Stimulated activated CD4-positive, alpha-beta T cell treated with anti-CD3 and anti-CD28 coated beads, Interleukin-15, amount 100 ng/mL, for 1 hour (primary cell): ENCODE results near the gene FCN2.
"Not testable (repeated sequence)": the region's sequence is repeated elsewhere in the genome, so short reads cannot be mapped to it uniquely, and the experiment has no call there.

Experiments
- DNase-seq, 2 donors: peaks; one replicate each; pipeline ENCODE4 v3.0.0-alpha.2; 2020; ENCODE audit warnings: low read depth in 1 of 2, low spot score in 1 of 2

The FCN2 gene

GRCh38 chr9:134847138-134847537 lies 33.5 kb upstream of the FCN2 start:
- no peak for DNase-seq

- DNase-seq = no peak
These were observed 32.7 kb upstream of the FCN2 start for GRCh38 chr9:134847752-134848432.

GRCh38 chr9:134848504-134848903 lies 32.1 kb upstream of the FCN2 start:
- DNase-seq = no peak

- DNase-seq = no peak
These were observed 30.0 kb upstream of the FCN2 start for GRCh38 chr9:134850611-134851010.

- no peak for DNase-seq
These were observed 29.6 kb upstream of the FCN2 start for GRCh38 chr9:134851020-134851419.

- DNase-seq = no peak
These were observed 27.5 kb upstream of the FCN2 start for GRCh38 chr9:134852906-134853654.

- DNase-seq = no peak
These were observed 26.7 kb upstream of the FCN2 start for GRCh38 chr9:134853893-134854292.

GRCh38 chr9:134854541-134854981 lies 26.0 kb upstream of the FCN2 start:
- DNase-seq = no peak

GRCh38 chr9:134855231-134855899 lies 25.2 kb upstream of the FCN2 start:
- DNase-seq = no peak

DNA sequence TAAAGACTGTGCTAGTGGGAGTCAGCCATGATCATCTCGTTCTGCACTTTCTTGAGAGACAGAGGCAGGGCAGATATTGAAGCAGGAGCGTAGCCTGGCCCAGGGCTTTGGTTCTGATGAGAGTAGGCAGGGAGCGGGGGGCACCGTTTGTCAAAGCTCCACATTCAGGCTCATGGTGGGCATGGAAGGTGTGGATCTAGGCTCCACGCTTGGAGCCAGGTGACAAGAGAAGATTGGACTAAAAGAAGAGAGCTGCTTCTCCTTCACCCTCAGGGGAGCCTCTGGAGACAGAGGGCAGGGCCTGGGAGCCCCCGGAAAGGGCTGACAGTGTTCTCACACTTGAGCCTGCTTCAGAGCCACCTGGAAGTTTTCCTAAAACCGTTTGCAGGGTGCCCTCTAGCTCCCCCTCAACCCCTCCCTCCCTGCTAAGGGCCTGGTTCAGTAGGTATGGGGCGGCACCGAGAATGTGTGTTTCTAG lies 24.7 kb upstream of the FCN2 start:
- DNase-seq = no peak

DNA sequence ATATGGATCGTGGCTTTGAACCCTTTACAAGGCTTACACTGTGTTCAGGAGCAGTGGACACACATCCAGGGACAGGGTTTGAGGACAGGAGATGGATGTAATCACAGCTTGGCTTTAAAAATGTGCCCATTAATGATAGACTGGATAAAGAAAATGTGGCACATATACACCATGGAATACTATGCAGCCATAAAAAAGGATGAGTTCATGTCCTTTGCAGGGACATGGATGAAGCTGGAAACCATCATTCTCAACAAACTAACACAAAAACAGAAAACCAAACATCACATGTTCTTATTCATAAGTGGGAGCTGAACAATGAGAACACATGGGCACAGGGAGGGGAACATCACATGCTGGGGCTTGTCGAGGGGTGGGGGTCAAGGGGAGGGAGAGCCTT lies 23.2 kb upstream of the FCN2 start:
- DNase-seq = not testable (repeated sequence)

GRCh38 chr9:134858051-134858841 lies 22.4 kb upstream of the FCN2 start:
- no peak for DNase-seq

DNA sequence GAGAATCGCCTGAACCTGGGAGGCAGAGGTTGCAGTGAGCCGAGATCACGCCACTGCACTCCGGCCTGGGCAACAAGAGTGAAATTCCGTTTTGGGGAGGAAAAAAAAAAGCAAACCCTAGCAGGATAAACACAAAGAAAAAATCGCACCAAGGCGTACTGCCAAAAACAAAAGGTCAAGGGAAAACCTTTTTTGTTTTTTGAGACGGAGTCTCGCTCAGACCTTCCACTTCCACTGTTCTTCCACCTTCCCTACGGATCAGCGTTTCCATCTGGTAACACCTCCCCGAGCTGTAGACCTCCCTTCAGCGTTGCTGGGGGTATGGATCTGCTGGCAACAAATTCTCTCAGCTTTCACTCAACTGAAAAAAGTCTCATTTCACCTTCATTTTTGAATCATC lies 20.1 kb upstream of the FCN2 start:
- no peak for DNase-seq

- no peak for DNase-seq
These were observed 18.8 kb upstream of the FCN2 start for GRCh38 chr9:134861595-134862334.

GRCh38 chr9:134863306-134863902 lies 17.2 kb upstream of the FCN2 start:
- DNase-seq = no peak

DNA sequence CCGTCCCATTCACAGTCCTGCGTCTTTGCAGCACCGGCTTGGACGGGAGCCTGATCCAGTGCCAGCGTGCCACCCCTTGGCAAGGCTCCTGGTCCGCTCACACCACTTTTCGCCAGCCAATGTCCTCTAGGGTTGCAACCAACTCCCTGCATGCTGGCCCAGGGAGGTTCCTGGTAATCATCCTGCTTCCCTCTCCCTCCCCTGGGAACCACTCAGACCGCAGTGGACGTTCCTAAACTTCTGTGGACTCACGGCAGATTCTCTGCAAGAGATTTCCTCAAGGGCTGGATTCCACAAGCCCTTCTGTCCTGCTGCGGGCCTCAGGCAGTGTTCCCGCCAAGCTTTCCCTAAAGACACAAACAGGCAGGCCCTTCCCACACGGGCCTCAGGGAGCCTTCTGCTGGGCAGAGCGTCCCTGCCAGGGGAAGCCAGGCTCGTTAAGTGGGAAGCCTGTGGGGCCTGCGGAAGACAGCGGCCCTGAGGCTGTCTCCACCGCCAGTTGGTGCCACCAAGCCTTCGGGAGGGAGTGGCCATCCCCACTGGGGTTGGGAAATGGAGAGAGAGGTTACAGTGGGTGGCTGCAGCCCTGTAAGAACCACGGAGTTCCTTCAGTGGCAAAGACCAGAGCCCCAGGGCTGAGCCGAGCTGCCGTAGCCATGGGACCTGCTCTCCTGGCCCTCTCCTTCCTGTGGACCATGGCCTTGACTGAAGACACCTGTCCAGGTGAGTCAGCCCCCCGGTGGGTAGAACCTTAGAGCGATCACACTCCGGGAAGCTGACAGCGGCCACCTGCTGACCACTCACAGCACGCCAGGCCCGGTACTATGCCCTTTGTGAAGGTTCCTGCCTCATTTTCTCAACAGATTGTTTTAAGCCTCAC lies 16.4 kb upstream of the FCN2 start:
- no peak for DNase-seq

DNA sequence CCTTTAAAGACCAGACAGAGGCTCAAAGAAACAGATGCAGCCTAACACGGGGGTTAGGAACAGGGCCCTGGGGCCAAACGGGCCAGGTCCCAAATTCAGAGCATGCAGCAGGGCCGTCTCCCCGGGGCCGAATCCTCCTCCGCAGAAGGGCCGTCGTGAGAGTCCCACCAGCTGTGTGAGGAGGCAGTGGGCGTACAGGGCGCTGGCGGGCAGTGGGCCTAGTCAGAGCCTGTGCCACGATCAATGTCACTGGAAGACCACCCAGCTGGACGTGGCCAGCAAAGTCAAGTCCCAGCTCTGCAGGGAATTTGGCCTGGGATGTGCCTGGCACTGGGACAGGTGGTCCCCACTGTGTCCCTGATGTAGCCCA lies 15.8 kb upstream of the FCN2 start:
- DNase-seq = no peak

DNA sequence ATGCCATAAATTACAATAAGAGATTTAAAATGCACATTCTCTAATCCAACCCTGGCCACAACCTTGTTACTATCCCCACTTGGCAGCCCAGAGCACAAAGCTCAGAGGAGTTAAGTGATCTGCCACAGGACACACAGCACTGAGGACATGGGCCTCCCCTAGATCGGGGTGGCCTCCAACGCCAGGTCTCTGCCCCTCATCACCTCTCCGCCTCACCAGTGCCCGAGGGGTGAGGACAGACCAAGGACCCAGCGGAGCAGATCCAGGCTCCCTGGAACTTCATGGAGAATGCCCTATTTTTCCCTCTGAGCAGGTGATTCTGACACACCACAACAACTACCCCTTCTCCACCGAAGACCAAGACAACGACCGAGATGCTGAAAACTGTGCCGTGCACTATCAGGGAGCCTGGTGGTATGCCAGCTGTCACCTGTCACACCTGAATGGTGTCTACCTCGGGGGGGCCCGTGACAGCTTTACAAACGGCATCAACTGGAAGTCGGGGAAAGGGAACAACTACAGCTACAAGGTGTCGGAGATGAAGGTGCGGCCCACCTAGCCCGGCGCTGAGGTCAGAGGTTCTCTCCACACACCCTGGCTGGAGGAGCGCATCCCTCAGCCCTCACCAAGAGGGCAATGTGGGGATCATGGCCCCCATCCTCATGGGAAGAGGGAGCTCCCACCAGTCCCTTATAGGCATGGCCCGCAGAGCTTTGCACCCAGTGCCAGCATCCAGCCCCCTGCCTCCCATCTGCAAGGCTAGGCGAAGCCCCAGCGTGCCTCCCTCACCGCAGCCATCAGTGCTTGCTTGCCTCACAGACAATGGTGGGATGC lies 12.5 kb upstream of the FCN2 start:
- no peak for DNase-seq
